GM21367 (cell line): ENCODE data around the gene RPL26.

Experiments used
- ATAC-seq: cut with Tn5 transposase; IDR thresholded peaks from one replicate; pipeline ENCODE4 v1.9.1; 2021; ENCODE audit not compliant: unreplicated experiment

RPL26 gene

GRCh38 chr17:8332128-8332527 lies 50.9 kb downstream of the RPL26 start:
- no peak for ATAC-seq
